ENCODE measurements around the gene ANGPT4.

DNA sequence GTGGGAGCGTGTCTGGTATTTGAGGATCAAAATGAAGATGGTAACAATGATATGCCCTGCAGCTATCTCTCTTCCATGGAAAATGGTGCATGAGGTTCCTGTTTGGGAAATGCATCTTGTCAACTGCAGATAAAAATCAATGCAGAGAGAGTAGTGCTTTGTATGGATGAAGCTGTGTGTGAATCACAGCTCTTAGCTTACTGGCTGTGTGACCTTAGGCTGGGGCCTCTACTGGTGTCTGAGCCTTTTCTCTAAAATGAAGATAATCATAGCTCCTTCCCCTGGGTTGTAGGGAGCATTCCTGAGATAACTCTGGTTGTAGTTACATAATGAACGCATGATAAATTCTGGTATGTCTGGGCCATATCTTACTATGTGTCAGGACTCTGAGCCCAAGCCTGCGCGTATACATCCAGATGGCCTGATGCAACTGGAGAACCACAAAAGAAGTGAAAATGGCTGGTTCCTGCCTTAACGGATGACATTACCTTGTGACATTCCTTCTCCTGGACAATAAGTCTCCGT, 19.6 kb downstream of the ANGPT4 start:
- TF ChIP-seq, protein P1, sequence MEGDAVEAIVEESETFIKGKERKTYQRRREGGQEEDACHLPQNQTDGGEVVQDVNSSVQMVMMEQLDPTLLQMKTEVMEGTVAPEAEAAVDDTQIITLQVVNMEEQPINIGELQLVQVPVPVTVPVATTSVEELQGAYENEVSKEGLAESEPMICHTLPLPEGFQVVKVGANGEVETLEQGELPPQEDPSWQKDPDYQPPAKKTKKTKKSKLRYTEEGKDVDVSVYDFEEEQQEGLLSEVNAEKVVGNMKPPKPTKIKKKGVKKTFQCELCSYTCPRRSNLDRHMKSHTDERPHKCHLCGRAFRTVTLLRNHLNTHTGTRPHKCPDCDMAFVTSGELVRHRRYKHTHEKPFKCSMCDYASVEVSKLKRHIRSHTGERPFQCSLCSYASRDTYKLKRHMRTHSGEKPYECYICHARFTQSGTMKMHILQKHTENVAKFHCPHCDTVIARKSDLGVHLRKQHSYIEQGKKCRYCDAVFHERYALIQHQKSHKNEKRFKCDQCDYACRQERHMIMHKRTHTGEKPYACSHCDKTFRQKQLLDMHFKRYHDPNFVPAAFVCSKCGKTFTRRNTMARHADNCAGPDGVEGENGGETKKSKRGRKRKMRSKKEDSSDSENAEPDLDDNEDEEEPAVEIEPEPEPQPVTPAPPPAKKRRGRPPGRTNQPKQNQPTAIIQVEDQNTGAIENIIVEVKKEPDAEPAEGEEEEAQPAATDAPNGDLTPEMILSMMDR (IDR thresholded peaks at IDR 0.05 in 8 of 11, conservative IDR thresholded peaks at IDR 0.05 in 3 of 11): no peak
- TF ChIP-seq POLR2AphosphoS5 (IDR thresholded peaks at IDR 0.05): no peak

Measured in spleen (tissue), 7 donors.